ENCODE measurements around the gene TRMT6. TPM values are rescaled to one million over a fixed set of nuclear protein-coding genes. Genes with fewer than 3 reads are reported as not detected.

The TRMT6 gene
- total and polyA plus RNA-seq, 9 of the 15 experiments (the other 6 are each of a cell fraction or from before 2014, with no cell fraction given) = 10.6 to 21.3 (median 15.6) TPM

DNA sequence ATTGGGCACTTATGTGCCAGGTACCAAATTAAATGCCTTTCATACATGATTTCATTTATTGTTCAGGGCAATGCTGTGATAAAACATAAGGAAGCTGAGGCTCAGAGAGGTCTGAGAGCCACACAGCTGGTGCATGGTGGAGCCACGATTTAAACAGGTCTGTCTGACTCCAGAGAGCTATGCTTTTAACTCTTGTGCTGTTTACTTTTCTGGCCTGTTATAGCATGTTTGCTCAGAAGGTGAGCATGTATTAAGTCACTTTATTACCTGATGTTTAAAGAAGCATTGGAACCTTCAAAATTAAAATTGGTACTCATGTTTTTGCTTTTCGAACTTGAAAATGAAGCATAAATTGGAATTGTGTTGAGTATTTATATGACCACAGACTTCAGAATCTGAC is 26.9 kb upstream of the TRMT6 start (continued):
- no peak for TF ChIP-seq ZNF124 (CRISPR knock-in tag; IDR thresholded peaks at IDR 0.05)
- no peak for TF ChIP-seq PHB (CRISPR knock-in tag; IDR thresholded peaks at IDR 0.05)
- TF ChIP-seq ADNP (tag; IDR thresholded peaks at IDR 0.05) = no peak
- no peak for TF ChIP-seq ZNF232 (CRISPR knock-in tag; IDR thresholded peaks at IDR 0.05)
- TF ChIP-seq, protein P1, sequence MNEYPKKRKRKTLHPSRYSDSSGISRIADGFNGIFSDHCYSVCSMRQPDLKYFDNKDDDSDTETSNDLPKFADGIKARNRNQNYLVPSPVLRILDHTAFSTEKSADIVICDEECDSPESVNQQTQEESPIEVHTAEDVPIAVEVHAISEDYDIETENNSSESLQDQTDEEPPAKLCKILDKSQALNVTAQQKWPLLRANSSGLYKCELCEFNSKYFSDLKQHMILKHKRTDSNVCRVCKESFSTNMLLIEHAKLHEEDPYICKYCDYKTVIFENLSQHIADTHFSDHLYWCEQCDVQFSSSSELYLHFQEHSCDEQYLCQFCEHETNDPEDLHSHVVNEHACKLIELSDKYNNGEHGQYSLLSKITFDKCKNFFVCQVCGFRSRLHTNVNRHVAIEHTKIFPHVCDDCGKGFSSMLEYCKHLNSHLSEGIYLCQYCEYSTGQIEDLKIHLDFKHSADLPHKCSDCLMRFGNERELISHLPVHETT (CRISPR knock-in tag; conservative IDR thresholded peaks at IDR 0.05 in 1 of 2, IDR thresholded peaks at IDR 0.05 in 1 of 2) = no peak
- TF ChIP-seq ARID1B (IDR thresholded peaks at IDR 0.05) = no peak
- TF ChIP-seq, protein P2, sequence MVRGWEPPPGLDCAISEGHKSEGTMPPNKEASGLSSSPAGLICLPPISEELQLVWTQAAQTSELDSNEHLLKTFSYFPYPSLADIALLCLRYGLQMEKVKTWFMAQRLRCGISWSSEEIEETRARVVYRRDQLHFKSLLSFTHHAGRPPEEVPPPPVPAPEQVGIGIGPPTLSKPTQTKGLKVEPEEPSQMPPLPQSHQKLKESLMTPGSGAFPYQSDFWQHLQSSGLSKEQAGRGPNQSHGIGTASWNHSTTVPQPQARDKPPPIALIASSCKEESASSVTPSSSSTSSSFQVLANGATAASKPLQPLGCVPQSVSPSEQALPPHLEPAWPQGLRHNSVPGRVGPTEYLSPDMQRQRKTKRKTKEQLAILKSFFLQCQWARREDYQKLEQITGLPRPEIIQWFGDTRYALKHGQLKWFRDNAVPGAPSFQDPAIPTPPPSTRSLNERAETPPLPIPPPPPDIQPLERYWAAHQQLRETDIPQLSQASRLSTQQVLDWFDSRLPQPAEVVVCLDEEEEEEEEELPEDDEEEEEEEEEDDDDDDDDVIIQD (CRISPR knock-in tag; IDR thresholded peaks at IDR 0.05) = no peak
- TF ChIP-seq, protein P3, sequence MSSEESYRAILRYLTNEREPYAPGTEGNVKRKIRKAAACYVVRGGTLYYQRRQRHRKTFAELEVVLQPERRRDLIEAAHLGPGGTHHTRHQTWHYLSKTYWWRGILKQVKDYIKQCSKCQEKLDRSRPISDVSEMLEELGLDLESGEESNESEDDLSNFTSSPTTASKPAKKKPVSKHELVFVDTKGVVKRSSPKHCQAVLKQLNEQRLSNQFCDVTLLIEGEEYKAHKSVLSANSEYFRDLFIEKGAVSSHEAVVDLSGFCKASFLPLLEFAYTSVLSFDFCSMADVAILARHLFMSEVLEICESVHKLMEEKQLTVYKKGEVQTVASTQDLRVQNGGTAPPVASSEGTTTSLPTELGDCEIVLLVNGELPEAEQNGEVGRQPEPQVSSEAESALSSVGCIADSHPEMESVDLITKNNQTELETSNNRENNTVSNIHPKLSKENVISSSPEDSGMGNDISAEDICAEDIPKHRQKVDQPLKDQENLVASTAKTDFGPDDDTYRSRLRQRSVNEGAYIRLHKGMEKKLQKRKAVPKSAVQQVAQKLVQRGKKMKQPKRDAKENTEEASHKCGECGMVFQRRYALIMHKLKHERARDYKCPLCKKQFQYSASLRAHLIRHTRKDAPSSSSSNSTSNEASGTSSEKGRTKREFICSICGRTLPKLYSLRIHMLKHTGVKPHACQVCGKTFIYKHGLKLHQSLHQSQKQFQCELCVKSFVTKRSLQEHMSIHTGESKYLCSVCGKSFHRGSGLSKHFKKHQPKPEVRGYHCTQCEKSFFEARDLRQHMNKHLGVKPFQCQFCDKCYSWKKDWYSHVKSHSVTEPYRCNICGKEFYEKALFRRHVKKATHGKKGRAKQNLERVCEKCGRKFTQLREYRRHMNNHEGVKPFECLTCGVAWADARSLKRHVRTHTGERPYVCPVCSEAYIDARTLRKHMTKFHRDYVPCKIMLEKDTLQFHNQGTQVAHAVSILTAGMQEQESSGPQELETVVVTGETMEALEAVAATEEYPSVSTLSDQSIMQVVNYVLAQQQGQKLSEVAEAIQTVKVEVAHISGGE (CRISPR knock-in tag; IDR thresholded peaks at IDR 0.05) = no peak
